T-helper 2 cell (primary cell): ENCODE measurements around the gene SLC37A1.
A peak's percentile ranks its signal among the peaks of the same experiment; 100 is the strongest.

Experiments used
- DNase-seq, 5 experiments: peaks; one replicate each; pipeline versions ENCODE4 v3.0.0 to v3.0.0-alpha.2; 2012 to 2022

The SLC37A1 gene

GRCh38 chr21:42508371-42508770 is 5.3 kb upstream of the SLC37A1 start:
- no peak for DNase-seq

GRCh38 chr21:42509244-42509643 is 4.4 kb upstream of the SLC37A1 start:
- DNase-seq, result no peak

- DNase-seq, result no peak
Measured at GRCh38 chr21:42512346-42513034, 1.2 kb upstream of the SLC37A1 start.

GRCh38 chr21:42513985-42514882 is 582 bp downstream of the SLC37A1 start:
- peak in 4 of 5 experiments; percentile 38 to 58 (median 44) for DNase-seq

GRCh38 chr21:42514883-42515228 is 1.2 kb downstream of the SLC37A1 start:
- no peak for DNase-seq

- DNase-seq, result no peak
Measured at GRCh38 chr21:42515708-42516502, 2.3 kb downstream of the SLC37A1 start.

- no peak for DNase-seq
Measured at GRCh38 chr21:42518215-42518614, 4.6 kb downstream of the SLC37A1 start.

- no peak for DNase-seq
Measured at GRCh38 chr21:42518626-42519025, 5.0 kb downstream of the SLC37A1 start.

- DNase-seq, result no peak
Measured at GRCh38 chr21:42520628-42521253, 7.1 kb downstream of the SLC37A1 start.

GRCh38 chr21:42521384-42521783 is 7.7 kb downstream of the SLC37A1 start:
- no peak for DNase-seq

GRCh38 chr21:42521805-42522204 is 8.2 kb downstream of the SLC37A1 start:
- DNase-seq, result no peak

GRCh38 chr21:42522271-42522670 is 8.6 kb downstream of the SLC37A1 start:
- DNase-seq, result no peak

- no peak for DNase-seq
Measured at GRCh38 chr21:42522771-42523170, 9.1 kb downstream of the SLC37A1 start.

- DNase-seq, result no peak
Measured at GRCh38 chr21:42523211-42523610, 9.6 kb downstream of the SLC37A1 start.

GRCh38 chr21:42523941-42524340 is 10.3 kb downstream of the SLC37A1 start:
- no peak for DNase-seq

- peak in 1 of 5 experiments; percentile 65 for DNase-seq
Measured at GRCh38 chr21:42524341-42525028, 10.8 kb downstream of the SLC37A1 start.

GRCh38 chr21:42525029-42525581 is 11.5 kb downstream of the SLC37A1 start:
- no peak for DNase-seq

GRCh38 chr21:42525676-42526378 is 12.2 kb downstream of the SLC37A1 start:
- no peak for DNase-seq

- no peak for DNase-seq
Measured at GRCh38 chr21:42526379-42526727, 12.7 kb downstream of the SLC37A1 start.

- no peak for DNase-seq
Measured at GRCh38 chr21:42527127-42527488, 13.5 kb downstream of the SLC37A1 start.

GRCh38 chr21:42527489-42528158 is 14.0 kb downstream of the SLC37A1 start:
- DNase-seq, result peak in 4 of 5 experiments; percentile 16 to 85 (median 60)
